Measurements from ENCODE around the gene FARP2.

Gene FARP2

DNA sequence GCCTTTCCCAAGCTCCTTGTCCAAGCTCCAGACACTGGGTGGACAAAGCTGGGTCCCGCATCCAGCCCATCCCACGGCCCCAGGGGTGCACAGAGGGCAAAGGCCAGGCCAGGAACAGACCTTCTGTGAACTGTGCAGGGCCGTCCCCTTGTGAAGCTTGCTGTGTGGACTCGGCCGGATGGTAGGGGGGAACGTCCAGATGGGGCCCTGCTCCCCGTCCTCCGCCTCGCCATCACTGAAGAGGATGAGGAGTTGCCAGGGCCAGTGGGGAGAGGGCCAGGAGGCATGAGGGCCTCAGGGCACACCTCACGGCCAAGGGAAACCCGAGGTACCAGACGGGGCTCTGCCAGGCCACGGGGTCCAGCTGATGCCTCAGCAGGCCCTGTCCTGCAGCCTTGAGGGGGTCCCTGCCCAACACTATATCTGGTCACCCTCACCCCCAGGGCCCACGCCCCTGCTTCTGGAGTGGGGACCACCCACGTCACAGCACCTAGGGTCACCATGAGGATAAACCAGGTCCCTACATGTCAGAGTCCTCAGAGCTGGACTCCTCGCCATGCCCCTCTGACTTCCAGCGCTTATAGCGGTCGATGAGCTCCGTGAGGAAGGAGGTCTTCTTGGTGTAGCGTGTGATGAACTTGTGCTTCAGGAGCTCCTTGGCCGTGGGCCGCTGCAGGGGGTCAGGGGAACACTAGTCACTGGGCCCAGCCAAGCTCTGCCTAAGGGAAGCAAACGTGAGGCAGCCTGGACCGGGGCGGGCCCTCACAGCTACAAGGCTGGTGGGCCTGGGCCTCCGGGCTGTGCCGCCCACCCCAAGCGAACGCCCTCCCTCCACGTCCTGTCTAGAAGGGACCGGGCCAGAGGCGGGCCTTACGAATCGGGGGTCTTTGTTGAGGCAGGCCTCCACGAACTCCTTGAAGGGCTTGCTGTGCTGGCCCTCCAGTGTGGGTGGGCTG lies 142.3 kb downstream of the FARP2 start:
- Histone ChIP-seq H3K9me3 (ENCODE audit: insufficient read depth, low read depth, low read length) (no peaks in the 10 kb centered on the region), H3K4me3 (ENCODE audit: low read length, poor library complexity, severe bottlenecking) (no peak overlapping the region), H3K9me2 (replicated peaks; ENCODE audit: low read depth, low read length) (no peaks in the 10 kb centered on the region), H2AFZ (ENCODE audit: low read length) (no peak overlapping the region), H3K4me1 (ENCODE audit: insufficient read depth, low read length, poor library complexity, severe bottlenecking) (no peaks in the 10 kb centered on the region), H3K9ac (ENCODE audit: low read depth, low read length, poor library complexity, severe bottlenecking) (no peak overlapping the region), H3K79me2 (ENCODE audit: insufficient read depth, low read length) (no peaks in the 10 kb centered on the region), H4K20me1 (ENCODE audit: insufficient read depth, low read length, poor library complexity, severe bottlenecking) (no peaks in the 10 kb centered on the region), H3K27me3 (ENCODE audit: insufficient read depth, low read length, poor library complexity, severe bottlenecking) (no peaks in the 10 kb centered on the region), H3K36me3 (ENCODE audit: insufficient read depth, low read length) (peaks cover 24% of the 10 kb centered on the region; the same call in 1 of the 2 replicates), H3K4me2 (ENCODE audit: low read depth, low read length, poor library complexity, severe bottlenecking) (no peak overlapping the region), H3F3A (ENCODE audit: low read depth) (no peaks in the 10 kb centered on the region)
- no peak for TF ChIP-seq EZH2phosphoT487 (IDR thresholded peaks at IDR 0.05; ENCODE audit: borderline replicate concordance)
- TF ChIP-seq, protein P1, sequence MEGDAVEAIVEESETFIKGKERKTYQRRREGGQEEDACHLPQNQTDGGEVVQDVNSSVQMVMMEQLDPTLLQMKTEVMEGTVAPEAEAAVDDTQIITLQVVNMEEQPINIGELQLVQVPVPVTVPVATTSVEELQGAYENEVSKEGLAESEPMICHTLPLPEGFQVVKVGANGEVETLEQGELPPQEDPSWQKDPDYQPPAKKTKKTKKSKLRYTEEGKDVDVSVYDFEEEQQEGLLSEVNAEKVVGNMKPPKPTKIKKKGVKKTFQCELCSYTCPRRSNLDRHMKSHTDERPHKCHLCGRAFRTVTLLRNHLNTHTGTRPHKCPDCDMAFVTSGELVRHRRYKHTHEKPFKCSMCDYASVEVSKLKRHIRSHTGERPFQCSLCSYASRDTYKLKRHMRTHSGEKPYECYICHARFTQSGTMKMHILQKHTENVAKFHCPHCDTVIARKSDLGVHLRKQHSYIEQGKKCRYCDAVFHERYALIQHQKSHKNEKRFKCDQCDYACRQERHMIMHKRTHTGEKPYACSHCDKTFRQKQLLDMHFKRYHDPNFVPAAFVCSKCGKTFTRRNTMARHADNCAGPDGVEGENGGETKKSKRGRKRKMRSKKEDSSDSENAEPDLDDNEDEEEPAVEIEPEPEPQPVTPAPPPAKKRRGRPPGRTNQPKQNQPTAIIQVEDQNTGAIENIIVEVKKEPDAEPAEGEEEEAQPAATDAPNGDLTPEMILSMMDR (conservative IDR thresholded peaks at IDR 0.05; ENCODE audit: low read length): no peak

DNA sequence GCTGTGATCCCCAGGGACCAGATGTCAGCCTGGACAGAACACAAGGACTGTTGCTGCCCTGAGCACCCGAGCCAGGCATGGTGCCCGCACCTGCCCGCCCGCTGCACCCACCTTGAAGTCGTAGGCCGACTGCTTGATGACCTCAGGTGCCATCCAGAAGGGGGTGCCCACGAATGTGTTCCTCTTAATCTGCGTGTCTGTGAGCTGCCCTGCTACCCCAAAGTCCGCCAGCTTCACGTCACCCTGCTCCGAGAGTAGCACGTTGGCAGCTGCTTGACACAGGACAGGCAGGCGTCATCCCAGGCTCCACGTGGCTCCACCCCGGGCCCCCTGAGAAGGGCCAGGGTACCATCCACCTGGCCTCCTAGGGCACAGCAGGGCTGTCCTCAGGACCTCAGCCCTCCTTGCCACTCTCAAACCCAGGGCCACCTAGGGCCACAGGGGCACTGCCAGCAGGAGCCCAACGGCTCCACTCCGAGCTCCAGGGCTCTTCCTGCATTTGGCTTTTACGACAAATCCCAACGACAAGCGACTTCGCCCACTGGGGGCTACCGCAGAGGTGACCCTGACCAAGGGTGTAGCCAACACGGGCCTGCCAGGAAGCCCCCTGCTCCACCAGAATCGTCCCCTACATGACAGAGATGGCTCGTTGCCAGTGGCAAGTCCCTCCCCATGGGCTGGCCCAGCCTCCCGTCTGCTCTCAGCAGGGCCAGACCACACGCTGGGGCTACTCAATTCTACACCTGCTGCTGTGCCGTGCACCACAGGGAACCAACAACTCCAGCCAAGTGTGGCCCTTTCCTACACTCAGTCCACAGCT lies 143.3 kb downstream of the FARP2 start:
- Histone ChIP-seq H3K36me3 (ENCODE audit: insufficient read depth, low read length) (peaks cover 24% of the 10 kb centered on the region; the same call in 1 of the 2 replicates), H3K4me2 (ENCODE audit: low read depth, low read length, poor library complexity, severe bottlenecking) (no peak overlapping the region), H3K4me3 (ENCODE audit: low read length, poor library complexity, severe bottlenecking) (no peak overlapping the region), H3K4me1 (ENCODE audit: insufficient read depth, low read length, poor library complexity, severe bottlenecking) (peaks cover 4% of the 10 kb centered on the region), H3K9ac (ENCODE audit: low read depth, low read length, poor library complexity, severe bottlenecking) (no peak overlapping the region), H2AFZ (ENCODE audit: low read length) (no peak overlapping the region), H4K20me1 (ENCODE audit: insufficient read depth, low read length, poor library complexity, severe bottlenecking) (no peaks in the 10 kb centered on the region), H3K79me2 (ENCODE audit: insufficient read depth, low read length) (peaks cover 6% of the 10 kb centered on the region; the same call in 1 of the 2 replicates), H3K9me2 (replicated peaks; ENCODE audit: low read depth, low read length) (no peaks in the 10 kb centered on the region), H3K27me3 (ENCODE audit: insufficient read depth, low read length, poor library complexity, severe bottlenecking) (no peaks in the 10 kb centered on the region), H3F3A (ENCODE audit: low read depth) (no peaks in the 10 kb centered on the region), H3K9me3 (ENCODE audit: insufficient read depth, low read depth, low read length) (no peaks in the 10 kb centered on the region)
- TF ChIP-seq EZH2phosphoT487 (IDR thresholded peaks at IDR 0.05; ENCODE audit: borderline replicate concordance): no peak
- TF ChIP-seq, protein P1 (conservative IDR thresholded peaks at IDR 0.05; ENCODE audit: low read length): no peak

DNA sequence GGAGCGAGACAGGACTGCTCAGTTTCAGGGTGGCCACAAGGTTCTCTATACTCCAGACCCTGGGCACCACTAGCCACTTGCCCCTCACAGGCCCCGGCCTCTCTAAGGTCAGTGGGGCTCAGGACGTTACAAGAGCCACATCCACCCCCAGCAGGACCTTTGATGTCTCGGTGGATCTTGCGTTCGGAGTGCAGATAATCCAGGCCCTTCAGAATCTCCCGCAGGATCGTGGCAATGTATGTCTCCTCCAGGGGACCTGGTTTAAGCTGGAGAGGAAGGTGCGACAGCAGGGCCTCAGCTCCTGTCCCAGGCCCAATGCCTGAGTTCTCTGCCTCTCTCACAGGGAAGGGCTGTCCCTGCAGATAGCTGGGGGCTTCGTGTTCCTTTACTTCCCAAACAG lies 143.9 kb downstream of the FARP2 start:
- H4K20me1 ChIP-seq (ENCODE audit: insufficient read depth, low read length, poor library complexity, severe bottlenecking): no peaks in the 10 kb centered on the region
- no peaks in the 10 kb centered on the region for H3K27me3 ChIP-seq (ENCODE audit: insufficient read depth, low read length, poor library complexity, severe bottlenecking)
- H2AFZ ChIP-seq (ENCODE audit: low read length): no peak overlapping the region
- H3K4me2 ChIP-seq (ENCODE audit: low read depth, low read length, poor library complexity, severe bottlenecking): no peak overlapping the region
- H3F3A ChIP-seq (ENCODE audit: low read depth): no peaks in the 10 kb centered on the region
- TF ChIP-seq, protein P1 (conservative IDR thresholded peaks at IDR 0.05; ENCODE audit: low read length): no peak
- TF ChIP-seq EZH2phosphoT487 (IDR thresholded peaks at IDR 0.05; ENCODE audit: borderline replicate concordance): no peak
- peaks cover 24% of the 10 kb centered on the region; the same call in 1 of the 2 replicates for H3K36me3 ChIP-seq (ENCODE audit: insufficient read depth, low read length)
- peaks cover 6% of the 10 kb centered on the region for H3K4me1 ChIP-seq (ENCODE audit: insufficient read depth, low read length, poor library complexity, severe bottlenecking)
- H3K9me3 ChIP-seq (ENCODE audit: insufficient read depth, low read depth, low read length): no peaks in the 10 kb centered on the region
- H3K9me2 ChIP-seq (replicated peaks; ENCODE audit: low read depth, low read length): no peaks in the 10 kb centered on the region
- peaks cover 11% of the 10 kb centered on the region; the same call in 1 of the 2 replicates for H3K79me2 ChIP-seq (ENCODE audit: insufficient read depth, low read length)
- H3K4me3 ChIP-seq (ENCODE audit: low read length, poor library complexity, severe bottlenecking): no peak overlapping the region
- no peak overlapping the region for H3K9ac ChIP-seq (ENCODE audit: low read depth, low read length, poor library complexity, severe bottlenecking)

Data from Loucy (cell line).